Omental fat pad (tissue), 4 donors: Measurements from ENCODE around the gene SPATA19. TPM values are rescaled to one million over a fixed set of nuclear protein-coding genes. Genes with fewer than 3 reads are reported as not detected.

Experiments used
- ATAC-seq: fragments of 150-250 bp; one replicate; pipeline ENCODE4 v1.9.1; 2016; ENCODE audit warnings: mild to moderate bottlenecking, moderate library complexity; ENCODE audit not compliant: low FRiP score
- DNase-seq: peaks from one replicate; pipeline ENCODE4 v3.0.0-alpha.2; 2019; ENCODE audit warnings: low spot score
- CTCF ChIP-seq, 3 donors: fragments of 450-650 bp; IDR thresholded peaks; one replicate each; pipeline ENCODE4 v1.5.1; 2016 to 2017; ENCODE audit warnings: antibody characterized with exemption in 3 of 3, mild to moderate bottlenecking in 3 of 3, moderate library complexity in 2 of 3
- total RNA-seq, 4 donors: library from RNA; depleted of rRNA; stranded (reverse); fragments of >200 nt; gene quantifications; one replicate each; pipeline ENCODE4 v1.1.0, GENCODE V29; 2016

Gene SPATA19
- total RNA-seq, 4 donors from 2014 or later, result not detected

GRCh38 chr11:133835593-133836548 is 9.4 kb downstream of the SPATA19 start:
- DNase-seq, result no peak
- TF ChIP-seq CTCF (IDR thresholded peaks at IDR 0.05), result no peak
- no peak for ATAC-seq

GRCh38 chr11:133834682-133835592 is 10.4 kb downstream of the SPATA19 start:
- ATAC-seq (peak; percentile 60), DNase-seq (no peak)
- no peak for TF ChIP-seq CTCF (IDR thresholded peaks at IDR 0.05)

GRCh38 chr11:133833898-133834681 is 11.2 kb downstream of the SPATA19 start:
- no peak for TF ChIP-seq CTCF (IDR thresholded peaks at IDR 0.05)
- ATAC-seq (no peak), DNase-seq (no peak)

GRCh38 chr11:133832991-133833897 is 12.1 kb downstream of the SPATA19 start:
- DNase-seq (no peak), ATAC-seq (no peak)

More at GRCh38 chr11:133832991-133833897, 12.1 kb downstream of the SPATA19 start:
- no peak for TF ChIP-seq CTCF (IDR thresholded peaks at IDR 0.05)
